Mesangial cell (primary cell): ENCODE measurements around the gene ELL2. TPM values are rescaled to one million over a fixed set of nuclear protein-coding genes. Genes with fewer than 3 reads are reported as not detected.

Experiments used
- total RNA-seq: library from RNA; depleted of rRNA; stranded (reverse); fragments of >200 nt; gene quantifications from 2 replicates; pipeline ENCODE4 v1.2.3, GENCODE V29; 2015

The ELL2 gene
- 13.1 and 21.8 TPM in 2 replicates for total RNA-seq

DNA sequence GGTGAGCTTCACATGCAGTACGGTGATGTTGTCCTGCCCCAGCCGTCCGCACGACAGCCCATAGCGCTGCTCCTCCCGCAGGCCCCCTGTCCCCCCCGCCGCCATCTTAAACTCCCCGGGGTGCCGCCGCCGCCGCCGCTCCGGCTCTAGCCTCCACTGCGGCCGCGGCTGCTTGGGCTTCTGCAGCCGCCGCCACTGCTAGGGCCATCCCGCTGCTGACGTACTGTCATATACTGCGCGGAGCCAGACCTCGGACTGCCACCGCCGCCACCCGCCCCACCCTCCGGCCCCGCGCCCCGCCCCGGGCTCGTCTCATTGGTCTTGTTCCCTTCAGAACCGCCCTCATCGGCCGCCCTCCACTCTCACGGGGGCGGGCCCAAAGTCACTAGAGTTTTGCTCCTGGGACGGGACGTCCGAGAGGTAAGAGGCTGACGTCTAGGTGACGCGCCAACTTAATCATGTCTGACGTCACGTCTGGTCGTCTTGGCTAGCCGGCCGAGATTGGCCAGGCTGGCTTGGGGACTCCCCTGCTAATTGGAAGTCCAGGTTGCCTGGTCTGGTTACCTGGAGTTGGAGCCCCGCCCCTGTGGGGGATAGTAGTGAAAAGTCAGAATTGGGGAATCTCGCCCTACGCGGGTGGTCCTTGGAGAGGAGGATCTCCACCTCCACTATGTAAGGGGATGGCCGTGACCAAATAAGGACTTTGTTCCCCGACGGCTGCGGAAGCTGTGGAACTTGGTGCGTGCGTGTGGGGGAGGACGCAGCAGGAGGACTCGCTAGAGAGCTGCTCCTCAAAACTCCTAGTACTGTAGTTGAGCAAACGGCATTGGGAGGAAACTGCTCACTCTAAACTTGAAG, at the start of gene ELL2:
TSS of gene ELL2 (minus strand) at position 235 of the 858 bp plus-strand sequence. CDS start at position 105, 130 bp downstream.

Other genes starting within 250 kb of the ELL2 start
- 57.8 and 107 TPM in 2 replicates for gene RHOBTB3, start 230.5 kb downstream of the ELL2 start, total RNA-seq
- gene GLRX, start 139.1 kb downstream of the ELL2 start, total RNA-seq, result 38.3 and 67.9 TPM in 2 replicates